Measurements from ENCODE around the gene MIX23.

Gene MIX23

DNA sequence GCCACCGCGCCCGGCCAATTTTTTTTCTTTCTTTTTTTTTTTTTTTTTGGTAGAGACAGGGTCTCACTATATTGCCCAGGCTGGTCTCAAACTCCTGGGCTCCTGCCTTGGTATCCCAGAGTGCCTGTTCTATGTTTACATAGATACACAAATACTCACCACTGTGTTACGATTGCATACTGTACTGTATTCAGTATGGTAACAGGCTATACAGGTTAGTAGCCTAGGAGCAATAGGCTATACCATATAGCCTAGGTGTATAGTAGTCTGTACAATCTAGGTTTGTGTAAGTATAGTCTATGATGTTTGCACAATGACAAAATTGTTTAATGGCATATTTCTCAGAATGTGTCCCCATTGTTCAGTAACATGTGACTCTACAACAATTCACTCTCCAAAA lies 31.4 kb downstream of the MIX23 start:
- no peak for DNase-seq (ENCODE audit: low read depth)

DNA sequence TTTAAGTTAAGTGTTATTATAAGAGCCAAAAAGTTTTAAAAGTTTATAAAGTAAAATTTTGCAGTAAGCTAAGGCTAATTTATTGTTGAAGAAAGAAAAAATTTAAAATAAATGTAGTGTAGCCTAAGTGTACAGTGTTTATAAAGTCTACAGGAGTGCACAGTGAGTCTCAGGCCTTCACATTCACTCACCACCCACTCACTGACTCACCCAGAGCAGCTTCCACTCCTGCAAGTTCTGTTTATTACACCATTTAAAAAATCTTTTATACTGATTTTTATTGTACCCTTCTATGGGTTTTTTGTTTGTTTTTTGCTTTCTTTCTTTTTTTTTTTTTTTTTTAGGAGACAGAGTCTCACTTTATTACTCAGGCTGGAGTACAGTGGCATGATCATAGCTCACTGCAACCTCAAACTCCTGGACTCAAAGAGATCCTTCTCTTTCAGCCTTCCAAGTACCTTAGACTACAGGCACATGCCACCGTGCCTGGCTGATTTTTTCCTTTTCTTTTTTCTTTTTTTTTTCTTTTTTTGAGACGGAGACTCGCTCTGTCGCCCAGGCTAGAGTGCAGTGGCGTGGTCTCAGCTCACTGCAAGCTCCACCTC lies 32.1 kb downstream of the MIX23 start:
- DNase-seq (ENCODE audit: low read depth) = no peak

DNA sequence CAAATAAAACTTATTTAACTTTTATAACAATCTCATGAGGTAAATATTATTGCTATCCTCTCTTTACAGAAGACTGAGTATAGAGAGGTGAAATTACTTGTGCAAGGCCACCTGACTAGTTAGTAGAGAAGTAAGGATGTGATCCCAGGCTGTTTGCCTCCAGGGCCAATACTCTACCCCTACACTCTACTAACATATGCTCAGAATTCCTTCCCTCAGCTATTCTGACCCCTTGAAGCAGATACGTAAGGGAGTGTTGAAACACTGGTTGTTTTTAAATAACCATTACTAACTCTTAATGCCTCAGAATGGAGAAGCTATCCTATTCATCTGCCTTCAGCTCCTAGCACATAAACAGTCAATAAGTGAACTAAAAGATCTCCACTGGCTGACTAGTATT lies 33.9 kb downstream of the MIX23 start:
- no peak for DNase-seq (ENCODE audit: low read depth)

GRCh38 chr3:122343654-122344053 lies 39.4 kb downstream of the MIX23 start:
- no peak for DNase-seq (ENCODE audit: low read depth)

DNA sequence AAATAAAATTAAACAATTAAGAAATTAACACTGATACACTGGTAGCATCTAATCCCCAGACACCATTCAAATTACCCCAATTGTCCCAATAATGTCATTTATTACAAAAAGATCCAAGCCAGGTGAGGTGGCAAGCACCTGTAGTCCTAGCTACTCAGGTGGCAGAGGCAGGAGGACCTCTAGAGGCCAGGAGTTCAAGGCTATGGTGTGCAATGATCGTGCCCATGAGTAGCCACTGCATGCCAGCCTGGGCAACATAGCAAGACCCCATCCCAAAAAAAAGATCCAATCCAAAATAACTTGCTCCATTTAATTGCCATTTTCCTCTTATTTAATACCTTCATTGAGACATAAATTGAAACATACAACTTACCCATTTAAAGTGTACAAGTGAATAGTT lies 40.2 kb downstream of the MIX23 start:
- DNase-seq (ENCODE audit: low read depth) = no peak

- no peak for DNase-seq (ENCODE audit: low read depth)
These were observed 50.5 kb downstream of the MIX23 start for GRCh38 chr3:122332551-122332950.

DNA sequence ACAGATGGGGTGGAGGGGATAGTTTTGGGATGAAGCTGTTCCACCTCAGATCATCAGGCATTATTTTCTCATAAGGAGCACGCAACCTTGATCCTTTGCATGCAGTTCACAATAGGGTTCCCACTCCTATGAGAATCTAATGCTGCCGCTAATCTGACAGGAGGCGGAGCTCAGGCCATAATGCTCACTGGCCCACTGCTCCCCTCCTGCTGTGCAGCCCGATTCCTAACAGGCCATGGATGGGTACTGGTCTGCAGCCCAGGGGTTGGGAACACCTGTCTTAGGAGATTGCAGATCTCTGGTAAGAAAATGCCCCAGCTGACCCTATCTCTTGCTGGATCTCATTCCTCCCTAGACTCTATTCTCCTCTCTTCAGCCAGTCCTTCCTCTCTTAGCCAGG lies 51.1 kb downstream of the MIX23 start:
- no peak for DNase-seq (ENCODE audit: low read depth)

DNA sequence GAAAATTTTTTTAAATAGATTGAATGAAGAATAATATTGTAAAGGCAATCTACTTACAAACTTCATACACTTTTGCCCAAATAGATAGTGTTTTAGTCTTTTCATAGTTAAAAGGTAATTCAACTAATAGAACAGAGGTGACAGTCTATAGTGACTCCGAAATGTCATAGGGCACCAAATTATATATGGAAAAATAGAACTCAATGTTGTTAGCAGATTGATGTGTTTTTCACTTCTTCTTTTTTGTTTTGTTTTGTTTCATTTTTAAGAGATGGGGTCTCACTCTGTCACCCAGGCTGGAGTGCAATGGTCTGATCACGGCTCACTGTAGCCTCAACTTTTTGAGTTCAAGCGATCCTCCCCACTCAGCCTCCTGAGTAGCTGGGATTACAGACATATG lies 57.3 kb downstream of the MIX23 start:
- DNase-seq (ENCODE audit: low read depth) = no peak

DNA sequence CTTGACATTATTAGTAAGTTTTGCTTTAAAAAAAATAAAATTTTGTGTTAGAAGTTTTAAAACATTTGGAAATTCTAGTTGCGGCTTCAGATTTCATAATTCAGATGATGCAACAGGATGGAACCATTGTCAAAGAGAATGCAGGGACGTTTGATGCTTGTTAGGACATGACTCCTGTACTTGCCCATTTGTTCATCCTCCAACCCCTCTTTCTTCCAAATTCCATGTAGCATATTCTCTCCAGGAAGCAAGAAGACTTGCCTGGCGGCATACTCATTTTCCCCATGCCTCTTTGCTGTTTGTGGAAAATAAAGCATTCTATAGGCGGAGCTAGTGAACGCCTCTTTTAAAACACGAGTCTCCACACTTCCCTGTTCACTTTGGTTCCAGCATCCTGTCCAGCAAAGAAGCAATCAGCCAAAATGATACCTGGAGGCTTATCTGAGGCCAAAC lies 58.1 kb downstream of the MIX23 start, which contains the start of gene CSTA:
CSTA (plus strand) TSS at position 378 of the 453 bp plus-strand sequence; CDS start at position 423, 45 bp downstream.
- no peak for DNase-seq (ENCODE audit: low read depth)

GRCh38 chr3:122322095-122323075 lies 60.6 kb downstream of the MIX23 start:
- no peak for DNase-seq (ENCODE audit: low read depth)

DNA sequence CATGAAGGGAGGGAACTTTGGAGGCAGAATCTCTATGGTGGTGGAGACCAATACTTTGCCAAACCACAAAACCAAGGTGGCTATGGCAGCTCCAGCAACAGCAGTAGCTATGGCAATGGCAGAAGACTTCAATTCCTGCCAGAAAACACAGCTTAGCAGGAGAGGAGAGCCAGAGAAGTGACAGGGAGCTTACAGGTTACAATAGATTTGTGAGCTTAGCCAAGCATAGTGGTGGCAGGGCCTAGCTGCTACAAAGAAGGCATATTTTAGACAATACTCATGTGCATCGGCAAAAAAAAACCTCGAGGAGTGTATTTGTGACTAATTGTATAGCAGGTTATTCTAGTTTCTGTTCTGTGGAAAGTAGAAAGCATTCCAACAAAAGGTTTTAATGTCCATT lies 64.4 kb downstream of the MIX23 start:
- no peak for DNase-seq (ENCODE audit: low read depth)

DNA sequence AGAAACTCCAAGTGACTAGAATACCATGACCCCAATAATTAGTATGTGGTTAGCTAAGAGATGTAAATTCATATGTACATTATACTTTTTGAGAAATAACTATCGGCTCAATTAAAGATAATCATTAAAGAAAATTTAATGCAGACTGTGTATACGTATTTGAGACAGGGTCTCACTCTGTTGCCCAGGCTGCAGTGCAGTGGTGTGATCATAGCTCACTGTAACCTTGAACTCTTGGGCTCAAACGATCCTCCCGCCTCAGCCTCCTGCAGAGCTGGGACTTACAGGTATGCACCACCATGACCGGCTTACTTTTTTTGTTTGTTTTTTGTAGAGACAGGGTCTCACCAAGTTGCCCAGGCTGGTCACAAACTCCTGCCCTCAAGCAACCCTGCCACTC lies 66.7 kb downstream of the MIX23 start:
- no peak for DNase-seq (ENCODE audit: low read depth)

DNA sequence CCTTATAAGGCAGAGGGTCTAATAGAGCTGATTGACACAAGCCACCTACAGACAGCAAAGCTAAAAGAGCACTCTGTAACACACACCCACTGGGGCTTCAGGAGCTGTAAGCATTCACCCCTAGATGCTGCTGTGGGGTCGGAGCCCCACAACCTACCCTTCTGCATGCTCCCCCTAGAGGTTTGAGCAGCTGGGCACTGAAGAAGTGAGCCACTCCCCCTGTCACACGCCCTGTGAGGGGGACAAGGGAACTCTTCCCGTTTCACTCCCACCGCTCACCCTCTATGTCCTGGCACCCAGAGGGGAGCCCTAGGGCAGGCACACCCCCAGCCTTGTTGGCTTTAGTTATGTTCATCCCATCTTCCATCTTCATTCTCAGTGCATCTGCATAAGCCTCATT lies 67.4 kb downstream of the MIX23 start:
- no peak for DNase-seq (ENCODE audit: low read depth)

DNA sequence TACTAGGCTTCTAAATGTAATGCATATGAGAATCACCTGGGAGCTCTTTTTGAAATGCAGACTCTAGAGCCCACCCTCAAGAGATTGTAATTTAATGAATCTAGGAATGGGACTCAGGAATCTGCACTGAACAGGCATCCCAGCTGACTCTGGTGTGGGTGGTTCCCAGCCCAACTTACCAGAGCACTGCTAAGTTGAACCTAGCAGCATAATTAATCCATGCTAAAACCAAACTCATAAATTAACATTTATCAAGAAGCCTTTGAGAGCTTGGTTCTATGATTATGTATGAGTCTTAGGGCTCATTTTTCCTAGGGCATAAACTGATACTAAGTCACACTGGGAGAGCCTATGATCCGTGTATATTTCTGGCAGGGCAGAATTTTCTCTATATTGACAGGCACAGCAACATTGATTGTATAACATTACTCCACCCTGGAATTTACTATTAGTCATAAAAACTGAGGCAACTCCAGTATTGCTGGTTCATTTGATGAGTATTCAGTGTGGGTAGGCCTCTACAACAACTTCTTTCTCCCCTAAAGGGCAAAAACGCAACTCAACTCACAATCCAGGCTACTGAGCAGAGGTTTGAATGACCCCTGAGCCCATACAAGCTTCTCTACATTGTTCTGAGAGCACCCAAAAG lies 68.7 kb downstream of the MIX23 start:
- peak; percentile 15 for DNase-seq (ENCODE audit: low read depth)

GRCh38 chr3:122313281-122313680 lies 69.8 kb downstream of the MIX23 start:
- no peak for DNase-seq (ENCODE audit: low read depth)

- no peak for DNase-seq (ENCODE audit: low read depth)
These were observed 70.2 kb downstream of the MIX23 start for GRCh38 chr3:122312826-122313225.

GRCh38 chr3:122310361-122310760 lies 72.7 kb downstream of the MIX23 start:
- DNase-seq (ENCODE audit: low read depth) = no peak

All from HS-5 (cell line).